ENCODE data around the gene PTPN23. TPM values are rescaled to one million over a fixed set of nuclear protein-coding genes. Genes with fewer than 3 reads are reported as not detected.
"Not testable (repeated sequence)": the region's sequence is repeated elsewhere in the genome, so short reads cannot be mapped to it uniquely, and the experiment has no call there.

Gene PTPN23
- total RNA-seq, 2 donors from 2014 or later, result 30.5 to 44.0 TPM

- H3K9ac ChIP-seq (ENCODE audit: low read depth in 2 of 2, low read length in 2 of 2), result no peak overlapping the region
- no peak for DNase-seq
- peaks cover 4% of the 10 kb centered on the region for H3K9me3 ChIP-seq
- H3K4me3 ChIP-seq, result no peak overlapping the region
- no peaks in the 10 kb centered on the region for H3K36me3 ChIP-seq
- TF ChIP-seq CTCF (IDR thresholded peaks at IDR 0.05), result no peak
- H3K27ac ChIP-seq, result no peak overlapping the region
- no peaks in the 10 kb centered on the region for H3K27me3 ChIP-seq
- no peaks in the 10 kb centered on the region for H3K4me1 ChIP-seq
- intact Hi-C loops (cut with DNase I), result no loop called here
Measured at GRCh38 chr3:47362701-47363100, 18.1 kb upstream of the PTPN23 start.

- Histone ChIP-seq H3K9me3 (no peaks in the 10 kb centered on the region), H3K9ac (ENCODE audit: low read depth in 2 of 2, low read length in 2 of 2) (no peak overlapping the region), H3K36me3 (no peaks in the 10 kb centered on the region), H3K27ac (no peak overlapping the region), H3K27me3 (no peaks in the 10 kb centered on the region), H3K4me1 (no peaks in the 10 kb centered on the region), H3K4me3 (no peak overlapping the region)
- DNase-seq, result peak; percentile 44
- TF ChIP-seq CTCF (IDR thresholded peaks at IDR 0.05), result no peak
- intact Hi-C loops (cut with DNase I), result no loop called here
Measured at GRCh38 chr3:47365213-47366153, 15.3 kb upstream of the PTPN23 start.

GRCh38 chr3:47366833-47367232, 14.0 kb upstream of the PTPN23 start:
- no peak overlapping the region for H3K4me3 ChIP-seq
- no peaks in the 10 kb centered on the region for H3K27me3 ChIP-seq
- no peaks in the 10 kb centered on the region for H3K36me3 ChIP-seq
- no peak for TF ChIP-seq CTCF (IDR thresholded peaks at IDR 0.05)
- H3K9ac ChIP-seq (ENCODE audit: low read depth in 2 of 2, low read length in 2 of 2), result no peak overlapping the region
- DNase-seq, result no peak
- no peaks in the 10 kb centered on the region for H3K9me3 ChIP-seq
- no peaks in the 10 kb centered on the region for H3K4me1 ChIP-seq
- intact Hi-C loops (cut with DNase I), result no loop called here
- no peak overlapping the region for H3K27ac ChIP-seq

- no peak for TF ChIP-seq CTCF (IDR thresholded peaks at IDR 0.05)
- H3K36me3 ChIP-seq, result no peaks in the 10 kb centered on the region
- H3K9ac ChIP-seq (ENCODE audit: low read depth in 2 of 2, low read length in 2 of 2), result no peak overlapping the region
- intact Hi-C loops (cut with DNase I), result no loop called here
- H3K27me3 ChIP-seq, result no peaks in the 10 kb centered on the region
- no peak overlapping the region for H3K27ac ChIP-seq
- H3K4me1 ChIP-seq, result no peaks in the 10 kb centered on the region
- no peaks in the 10 kb centered on the region for H3K9me3 ChIP-seq
- DNase-seq, result no peak
- no peak overlapping the region for H3K4me3 ChIP-seq
Measured at GRCh38 chr3:47367631-47368030, 13.2 kb upstream of the PTPN23 start.

- H3K27ac ChIP-seq; H3K27me3 ChIP-seq; DNase-seq; intact Hi-C loops (cut with DNase I); H3K4me1 ChIP-seq; H3K36me3 ChIP-seq; H3K9ac ChIP-seq (ENCODE audit: low read depth in 2 of 2, low read length in 2 of 2); H3K9me3 ChIP-seq; H3K4me3 ChIP-seq: not testable (repeated sequence)
Measured at GRCh38 chr3:47370020-47370419, 10.8 kb upstream of the PTPN23 start.

All from colonic mucosa (tissue), 4 donors.